ENCODE measurements around the gene TMEM255B.

TMEM255B gene

GRCh38 chr13:113798200-113798811 lies 39.3 kb downstream of the TMEM255B start:
- TF ChIP-seq CTCF (IDR thresholded peaks at IDR 0.05; ENCODE audit: control extremely low read depth, extremely low read depth, low read depth, missing control alignments), result no peak
- CTCF ChIA-PET, result no interaction called here
- no peak for DNase-seq (ENCODE audit: extremely low spot score)
- POLR2A ChIA-PET, result no interaction called here

- CTCF ChIA-PET, result no interaction called here
- DNase-seq (ENCODE audit: extremely low spot score), result no peak
- TF ChIP-seq CTCF (IDR thresholded peaks at IDR 0.05; ENCODE audit: control extremely low read depth, extremely low read depth, low read depth, missing control alignments), result no peak
- POLR2A ChIA-PET, result no interaction called here
Observed at GRCh38 chr13:113800576-113800926, 41.5 kb downstream of the TMEM255B start.

GRCh38 chr13:113801289-113801961 lies 42.4 kb downstream of the TMEM255B start:
- DNase-seq (ENCODE audit: extremely low spot score), result no peak
- no peak for TF ChIP-seq CTCF (IDR thresholded peaks at IDR 0.05; ENCODE audit: control extremely low read depth, extremely low read depth, low read depth, missing control alignments)
- ChIA-PET CTCF (interaction anchor here (1.6 kb wide), 1 partner anchor 15 kb away, joined by 4 read pairs; no protein-coding TSS in a partner anchor), POLR2A (no interaction called here)

GRCh38 chr13:113802090-113802531 lies 43.1 kb downstream of the TMEM255B start:
- no peak for DNase-seq (ENCODE audit: extremely low spot score)
- ChIA-PET POLR2A (no interaction called here), CTCF (interaction anchor here (1.6 kb wide), 1 partner anchor 15 kb away, joined by 4 read pairs; no protein-coding TSS in a partner anchor)
- no peak for TF ChIP-seq CTCF (IDR thresholded peaks at IDR 0.05; ENCODE audit: control extremely low read depth, extremely low read depth, low read depth, missing control alignments)

- ChIA-PET POLR2A (no interaction called here), CTCF (interaction anchor here (1.6 kb wide), 1 partner anchor 14 kb away, joined by 4 read pairs; no protein-coding TSS in a partner anchor)
- TF ChIP-seq CTCF (IDR thresholded peaks at IDR 0.05; ENCODE audit: control extremely low read depth, extremely low read depth, low read depth, missing control alignments), result no peak
- no peak for DNase-seq (ENCODE audit: extremely low spot score)
Observed at GRCh38 chr13:113802761-113803160, 43.7 kb downstream of the TMEM255B start.

- DNase-seq (ENCODE audit: extremely low spot score), result no peak
- CTCF ChIA-PET, result interaction anchor here (1.1 kb wide), 1 partner anchor 130 kb away, joined by 3 read pairs; no protein-coding TSS in a partner anchor
- POLR2A ChIA-PET, result no interaction called here
- TF ChIP-seq CTCF (IDR thresholded peaks at IDR 0.05; ENCODE audit: control extremely low read depth, extremely low read depth, low read depth, missing control alignments), result no peak
Observed at GRCh38 chr13:113803409-113804016, 44.5 kb downstream of the TMEM255B start.
